Measurements from ENCODE around the gene MCC. TPM values are rescaled to one million over a fixed set of nuclear protein-coding genes. Genes with fewer than 3 reads are reported as not detected.

Gene MCC
- total RNA-seq, 1 donor from 2014 or later: 2.5 TPM

GRCh38 chr5:113526421-113526820 lies 38.2 kb upstream of the MCC start:
- Histone ChIP-seq H3K4me1 (no peaks in the 10 kb centered on the region), H3K27ac (no peak overlapping the region), H3K4me2 (no peak overlapping the region), H3F3A (ENCODE audit: low read depth) (no peaks in the 10 kb centered on the region), H3K9me3 (ENCODE audit: low read depth) (no peaks in the 10 kb centered on the region), H3K27me3 (no peaks in the 10 kb centered on the region), H3K36me3 (no peaks in the 10 kb centered on the region), H2AFZ (replicated peaks) (no peak overlapping the region), H3K4me3 (no peak overlapping the region), H4K20me1 (ENCODE audit: low read depth) (peaks cover 6% of the 10 kb centered on the region), H3K79me2 (ENCODE audit: low read depth) (peaks cover 26% of the 10 kb centered on the region), H3K9ac (no peak overlapping the region)
- peaks cover 4% of the 10 kb centered on the region for H3K9me3 Mint-ChIP-seq
- TF ChIP-seq EZH2 (IDR thresholded peaks at IDR 0.05): no peak
- TF ChIP-seq EZH2phosphoT487 (IDR thresholded peaks at IDR 0.05): no peak
- no peak for TF ChIP-seq CTCF (IDR thresholded peaks at IDR 0.05)
- H3K27me3 Mint-ChIP-seq (ENCODE audit: insufficient read depth, low read depth): no peaks in the 10 kb centered on the region
- peaks cover 25% of the 10 kb centered on the region for H3K36me3 Mint-ChIP-seq
- H3K4me3 Mint-ChIP-seq: no peak overlapping the region
- peak; percentile 6 for DNase-seq (ENCODE audit: low spot score)
- H3K27ac Mint-ChIP-seq: no peak overlapping the region
- H3K4me1 Mint-ChIP-seq: no peaks in the 10 kb centered on the region

DNA sequence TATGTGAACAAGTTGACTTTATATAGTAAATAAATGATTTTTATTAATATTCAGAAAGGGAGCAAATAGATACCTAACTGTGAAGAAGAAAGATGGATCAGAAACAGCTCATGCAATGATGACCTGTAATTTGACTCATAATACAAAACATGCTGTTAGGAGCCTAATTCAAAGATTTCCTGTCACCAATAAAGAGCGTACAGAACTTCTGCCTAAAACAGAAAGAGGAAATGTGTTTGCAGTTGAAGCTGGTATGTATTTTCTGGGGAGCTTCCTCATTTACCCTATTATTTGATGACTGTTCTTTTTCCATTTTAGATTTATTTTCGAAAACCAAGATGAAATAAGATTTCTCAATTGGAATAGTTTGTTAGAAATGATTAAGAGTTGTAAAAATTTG lies 36.7 kb upstream of the MCC start:
- H3F3A ChIP-seq (ENCODE audit: low read depth): no peaks in the 10 kb centered on the region
- TF ChIP-seq EZH2 (IDR thresholded peaks at IDR 0.05): no peak
- DNase-seq (ENCODE audit: low spot score): no peak
- H3K4me2 ChIP-seq: no peak overlapping the region
- H3K9ac ChIP-seq: no peak overlapping the region
- peaks cover 12% of the 10 kb centered on the region for H4K20me1 ChIP-seq (ENCODE audit: low read depth)
- peaks cover 38% of the 10 kb centered on the region for H3K79me2 ChIP-seq (ENCODE audit: low read depth)
- no peak overlapping the region for H2AFZ ChIP-seq (replicated peaks)
- Mint-ChIP-seq H3K9me3 (no peaks in the 10 kb centered on the region), H3K4me1 (no peaks in the 10 kb centered on the region), H3K4me3 (no peak overlapping the region), H3K27me3 (ENCODE audit: insufficient read depth, low read depth) (no peaks in the 10 kb centered on the region), H3K27ac (no peak overlapping the region), H3K36me3 (peaks cover 19% of the 10 kb centered on the region)
- no peaks in the 10 kb centered on the region for H3K4me1 ChIP-seq
- H3K4me3 ChIP-seq: no peak overlapping the region
- no peak overlapping the region for H3K27ac ChIP-seq
- no peaks in the 10 kb centered on the region for H3K9me3 ChIP-seq (ENCODE audit: low read depth)
- H3K36me3 ChIP-seq: no peaks in the 10 kb centered on the region
- H3K27me3 ChIP-seq: no peaks in the 10 kb centered on the region

DNA sequence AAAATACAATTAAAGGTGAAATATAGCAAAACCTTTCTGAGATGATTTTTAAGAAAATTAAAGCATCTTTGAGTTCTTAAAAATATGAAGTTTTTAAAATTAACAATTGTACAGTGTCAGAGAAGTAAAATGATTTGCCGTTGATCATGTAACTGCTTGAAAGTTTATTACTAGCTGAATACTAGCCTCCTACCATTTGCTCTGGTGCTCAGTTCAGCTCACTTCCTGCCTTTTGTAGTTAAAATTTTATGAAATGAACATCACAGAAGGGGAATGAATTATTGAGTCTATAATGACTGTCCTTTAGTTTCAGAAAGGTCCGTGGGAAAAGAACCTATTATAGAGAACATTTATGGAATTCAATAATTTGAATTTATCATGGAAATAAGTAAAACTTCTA lies 34.9 kb upstream of the MCC start:
- Histone ChIP-seq H3K36me3 (no peaks in the 10 kb centered on the region), H3F3A (ENCODE audit: low read depth) (no peaks in the 10 kb centered on the region), H3K27me3 (no peaks in the 10 kb centered on the region), H2AFZ (replicated peaks) (no peak overlapping the region), H3K27ac (no peak overlapping the region), H4K20me1 (ENCODE audit: low read depth) (peaks cover 12% of the 10 kb centered on the region), H3K4me1 (no peaks in the 10 kb centered on the region), H3K9ac (no peak overlapping the region), H3K9me3 (ENCODE audit: low read depth) (no peaks in the 10 kb centered on the region), H3K4me2 (no peak overlapping the region), H3K4me3 (no peak overlapping the region), H3K79me2 (ENCODE audit: low read depth) (peaks cover 38% of the 10 kb centered on the region)
- H3K36me3 Mint-ChIP-seq: peaks cover 17% of the 10 kb centered on the region
- TF ChIP-seq EZH2phosphoT487 (IDR thresholded peaks at IDR 0.05) (no peak), EZH2 (IDR thresholded peaks at IDR 0.05) (no peak)
- H3K9me3 Mint-ChIP-seq: no peaks in the 10 kb centered on the region
- no peaks in the 10 kb centered on the region for H3K4me1 Mint-ChIP-seq
- H3K27me3 Mint-ChIP-seq (ENCODE audit: insufficient read depth, low read depth): no peaks in the 10 kb centered on the region
- no peak overlapping the region for H3K27ac Mint-ChIP-seq
- DNase-seq (ENCODE audit: low spot score): no peak
- H3K4me3 Mint-ChIP-seq: no peak overlapping the region

DNA sequence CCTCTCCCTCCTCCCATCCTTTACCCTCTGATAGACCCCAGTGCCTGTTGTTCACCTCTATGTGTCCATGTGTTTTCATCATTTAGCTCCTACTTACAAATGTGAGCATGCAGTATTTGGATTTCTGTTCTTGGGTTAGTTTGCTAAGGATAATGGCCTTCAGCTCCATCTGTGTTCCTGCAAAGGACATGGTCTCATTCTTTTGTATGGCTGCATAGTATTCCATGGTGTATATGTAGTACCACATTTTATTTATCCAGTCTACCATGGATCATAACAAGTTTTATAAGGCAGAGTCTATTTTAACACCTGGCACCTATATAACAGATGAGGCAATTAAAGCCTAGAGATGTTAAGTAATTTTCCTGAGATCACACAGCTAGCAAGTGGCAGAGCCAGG lies 32.6 kb upstream of the MCC start:
- H3F3A ChIP-seq (ENCODE audit: low read depth): no peaks in the 10 kb centered on the region
- peaks cover 12% of the 10 kb centered on the region for H4K20me1 ChIP-seq (ENCODE audit: low read depth)
- H3K9me3 ChIP-seq (ENCODE audit: low read depth): no peaks in the 10 kb centered on the region
- H3K79me2 ChIP-seq (ENCODE audit: low read depth): peaks cover 36% of the 10 kb centered on the region
- Mint-ChIP-seq H3K27ac (no peak overlapping the region), H3K27me3 (ENCODE audit: insufficient read depth, low read depth) (no peaks in the 10 kb centered on the region), H3K9me3 (no peaks in the 10 kb centered on the region), H3K4me1 (no peaks in the 10 kb centered on the region), H3K4me3 (no peak overlapping the region), H3K36me3 (peaks cover 16% of the 10 kb centered on the region)
- no peaks in the 10 kb centered on the region for H3K36me3 ChIP-seq
- no peaks in the 10 kb centered on the region for H3K4me1 ChIP-seq
- H3K4me3 ChIP-seq: no peak overlapping the region
- no peaks in the 10 kb centered on the region for H3K27me3 ChIP-seq
- H3K9ac ChIP-seq: no peak overlapping the region
- no peak for TF ChIP-seq EZH2phosphoT487 (IDR thresholded peaks at IDR 0.05)
- TF ChIP-seq EZH2 (IDR thresholded peaks at IDR 0.05): no peak
- TF ChIP-seq CTCF (IDR thresholded peaks at IDR 0.05): no peak
- H2AFZ ChIP-seq (replicated peaks): no peak overlapping the region
- H3K27ac ChIP-seq: no peak overlapping the region
- DNase-seq (ENCODE audit: low spot score): no peak
- H3K4me2 ChIP-seq: no peak overlapping the region
